ENCODE results near the gene DGKQ. TPM values are rescaled to one million over a fixed set of nuclear protein-coding genes. Genes with fewer than 3 reads are reported as not detected.

Gene DGKQ
- total RNA-seq, 1 donor from 2014 or later: 5.1 TPM

- no peak overlapping the region for H3K4me2 ChIP-seq
- peaks cover under 1% of the 10 kb centered on the region for H3K27me3 ChIP-seq
- H3F3A ChIP-seq (ENCODE audit: low read depth): no peaks in the 10 kb centered on the region
- H4K20me1 ChIP-seq (ENCODE audit: low read depth): no peaks in the 10 kb centered on the region
- no peak overlapping the region for H3K27ac ChIP-seq
- H3K9me3 ChIP-seq (ENCODE audit: low read depth): no peaks in the 10 kb centered on the region
- Mint-ChIP-seq H3K4me1 (peaks cover 3% of the 10 kb centered on the region), H3K9me3 (no peaks in the 10 kb centered on the region), H3K36me3 (peaks cover 6% of the 10 kb centered on the region), H3K27ac (no peak overlapping the region), H3K27me3 (ENCODE audit: insufficient read depth, low read depth) (peaks cover 3% of the 10 kb centered on the region), H3K4me3 (no peak overlapping the region)
- no peak overlapping the region for H3K9ac ChIP-seq
- H2AFZ ChIP-seq (replicated peaks): no peak overlapping the region
- DNase-seq (ENCODE audit: low spot score): no peak
- H3K79me2 ChIP-seq (ENCODE audit: low read depth): no peaks in the 10 kb centered on the region
- H3K4me3 ChIP-seq: no peak overlapping the region
- no peaks in the 10 kb centered on the region for H3K4me1 ChIP-seq
- TF ChIP-seq CTCF (IDR thresholded peaks at IDR 0.05): no peak
- H3K36me3 ChIP-seq: no peaks in the 10 kb centered on the region
These were observed 11.8 kb downstream of the DGKQ start for GRCh38 chr4:961351-962230.

- no peaks in the 10 kb centered on the region for H3K4me1 ChIP-seq
These were observed 12.6 kb downstream of the DGKQ start for GRCh38 chr4:960636-961350.

GRCh38 chr4:960140-960635 is 13.2 kb downstream of the DGKQ start:
- H3K9me3 Mint-ChIP-seq: no peaks in the 10 kb centered on the region
- no peaks in the 10 kb centered on the region for H3K36me3 ChIP-seq

More at GRCh38 chr4:960636-961350, 12.6 kb downstream of the DGKQ start:
- Histone ChIP-seq H3K27ac (no peak overlapping the region), H3K4me3 (no peak overlapping the region), H3K9me3 (ENCODE audit: low read depth) (no peaks in the 10 kb centered on the region), H3K9ac (no peak overlapping the region), H3K79me2 (ENCODE audit: low read depth) (no peaks in the 10 kb centered on the region), H3K4me2 (no peak overlapping the region), H4K20me1 (ENCODE audit: low read depth) (no peaks in the 10 kb centered on the region), H3K36me3 (no peaks in the 10 kb centered on the region), H3K27me3 (no peaks in the 10 kb centered on the region), H3F3A (ENCODE audit: low read depth) (no peaks in the 10 kb centered on the region), H2AFZ (replicated peaks) (no peak overlapping the region)
- Mint-ChIP-seq H3K4me3 (no peak overlapping the region), H3K27me3 (ENCODE audit: insufficient read depth, low read depth) (peaks cover 3% of the 10 kb centered on the region), H3K36me3 (peaks cover 6% of the 10 kb centered on the region), H3K4me1 (peaks cover 3% of the 10 kb centered on the region), H3K9me3 (no peaks in the 10 kb centered on the region), H3K27ac (no peak overlapping the region)
- no peak for DNase-seq (ENCODE audit: low spot score)
- TF ChIP-seq CTCF (IDR thresholded peaks at IDR 0.05): no peak
- TF ChIP-seq EZH2 (IDR thresholded peaks at IDR 0.05): no peak
- no peak for TF ChIP-seq EZH2phosphoT487 (IDR thresholded peaks at IDR 0.05)

More at GRCh38 chr4:960140-960635, 13.2 kb downstream of the DGKQ start:
- no peak overlapping the region for H3K4me2 ChIP-seq
- no peak overlapping the region for H2AFZ ChIP-seq (replicated peaks)
- H3F3A ChIP-seq (ENCODE audit: low read depth): no peaks in the 10 kb centered on the region
- no peak for DNase-seq (ENCODE audit: low spot score)
- Mint-ChIP-seq H3K36me3 (peaks cover 6% of the 10 kb centered on the region), H3K4me3 (no peak overlapping the region), H3K27me3 (ENCODE audit: insufficient read depth, low read depth) (peaks cover 3% of the 10 kb centered on the region), H3K27ac (no peak overlapping the region), H3K4me1 (peaks cover 3% of the 10 kb centered on the region)
- H3K27ac ChIP-seq: no peak overlapping the region
- H3K79me2 ChIP-seq (ENCODE audit: low read depth): no peaks in the 10 kb centered on the region
- TF ChIP-seq EZH2 (IDR thresholded peaks at IDR 0.05) (no peak), EZH2phosphoT487 (IDR thresholded peaks at IDR 0.05) (no peak), CTCF (IDR thresholded peaks at IDR 0.05) (no peak)
- no peaks in the 10 kb centered on the region for H3K27me3 ChIP-seq
- H3K4me3 ChIP-seq: no peak overlapping the region
- no peaks in the 10 kb centered on the region for H3K4me1 ChIP-seq
- H3K9me3 ChIP-seq (ENCODE audit: low read depth): no peaks in the 10 kb centered on the region
- no peak overlapping the region for H3K9ac ChIP-seq
- no peaks in the 10 kb centered on the region for H4K20me1 ChIP-seq (ENCODE audit: low read depth)
